SK-N-MC (cell line): ENCODE results near the gene HOTAIR.

Experiments
- DNase-seq: peaks from one replicate; pipeline ENCODE4 v3.0.0-alpha.2; 2011; ENCODE audit warnings: low read depth, low spot score
- H3K27ac ChIP-seq: fragments of 200-600 bp; sonication (generic); 2 replicates; pipeline ENCODE4 v1.5.1; 2016; ENCODE audit warnings: mixed run types
- H3K36me3 ChIP-seq: fragments of 200-600 bp; sonication (generic); 2 replicates; pipeline ENCODE4 v1.6.1; 2017; ENCODE audit warnings: antibody characterized with exemption, low read length, mixed read lengths; ENCODE audit not compliant: insufficient read depth
- H3K4me3 ChIP-seq: fragments of 200-600 bp; sonication (generic); 2 replicates; pipeline ENCODE4 v1.5.1; 2016
- H3K9ac ChIP-seq: fragments of 200-600 bp; sonication (generic); 2 replicates; pipeline ENCODE4 v1.8.0; 2017; ENCODE audit warnings: mixed run types, mixed read lengths; ENCODE audit not compliant: insufficient read length
- H3K9me3 ChIP-seq: fragments of 200-600 bp; sonication (generic); 2 replicates; pipeline ENCODE4 v1.6.1; 2017; ENCODE audit warnings: low read depth, mild to moderate bottlenecking, antibody characterized with exemption, low read length, moderate library complexity, mixed read lengths
- EZH2 ChIP-seq: fragments of 200-600 bp; sonication (generic); IDR thresholded peaks from one replicate; pipeline ENCODE4 v1.6.1; 2017; ENCODE audit warnings: antibody characterized with exemption
- FOXP2 ChIP-seq: optimal IDR thresholded peaks from 2 replicates; pipeline ENCODE3; 2011; ENCODE audit warnings: mild to moderate bottlenecking, moderate library complexity; ENCODE audit not compliant: insufficient read depth; ENCODE audit errors: extremely low read length, control extremely low read depth
- POLR2AphosphoS5 ChIP-seq: IDR thresholded peaks from 2 replicates; pipeline ENCODE4 v1.6.1; 2012; ENCODE audit warnings: mild to moderate bottlenecking, low read depth, low read length, borderline replicate concordance

Gene HOTAIR

GRCh38 chr12:53916788-53917655 is 57.7 kb downstream of the HOTAIR start:
- H3K9me3 ChIP-seq = no peaks in the 10 kb centered on the region

More at GRCh38 chr12:53916788-53917655, 57.7 kb downstream of the HOTAIR start:
- H3K36me3 ChIP-seq = no peaks in the 10 kb centered on the region
- no peak overlapping the region for H3K4me3 ChIP-seq
- H3K27ac ChIP-seq = no peak overlapping the region
- no peak for DNase-seq
- TF ChIP-seq FOXP2 (no peak), POLR2AphosphoS5 (no peak), EZH2 (no peak)
- H3K9ac ChIP-seq = no peak overlapping the region
